K562 (cell line): Measurements from ENCODE around the gene RAB7A. TPM values are rescaled to one million over a fixed set of nuclear protein-coding genes. Genes with fewer than 3 reads are reported as not detected.

ENCODE experiments used
- GATAD2B ChIP-seq: fragments of 450-650 bp; IDR thresholded peaks from 2 replicates; pipeline ENCODE4 v1.6.1; 2017; ENCODE audit warnings: mild to moderate bottlenecking, borderline replicate concordance
- HIVEP1 ChIP-seq: fragments of 250-450 bp; sonication (Bioruptor Pico); IDR thresholded peaks from 2 replicates; pipeline ENCODE4 v1.4.0; 2020; ENCODE audit warnings: mild to moderate bottlenecking
- ILF3 ChIP-seq: fragments of 450-650 bp; IDR thresholded peaks from 2 replicates; pipeline ENCODE4 v1.6.1; 2018; ENCODE audit warnings: antibody characterized with exemption, mild to moderate bottlenecking, moderate library complexity, borderline replicate concordance
- PYGO2 ChIP-seq: fragments of 450-650 bp; IDR thresholded peaks from 2 replicates; pipeline ENCODE4 v1.6.1; 2016; ENCODE audit warnings: mild to moderate bottlenecking, missing genetic modification characterization, moderate library complexity, missing compliant biosample characterization
- ZC3H4 ChIP-seq: sonication (generic); formaldehyde crosslinking; IDR thresholded peaks from 2 replicates; pipeline ENCODE4 v1.9.0; 2021; ENCODE audit warnings: missing genetic modification reagents, borderline replicate concordance
- ZNF583 ChIP-seq: fragments of 250-450 bp; sonication (Bioruptor Pico); IDR thresholded peaks from 2 replicates; pipeline ENCODE4 v1.4.0; 2020
- ZNF740 ChIP-seq, 3 experiments: fragments of 200-800 bp in 1 of 3; sonication (Bioruptor generic) in 1 of 3; sonication (generic) in 1 of 3; formaldehyde crosslinking in 1 of 3; IDR thresholded peaks; 2 replicates each; pipeline versions ENCODE4 v1.6.1 to v1.8.0; 2016 to 2022; ENCODE audit warnings: mild to moderate bottlenecking in 2 of 3, missing compliant biosample characterization in 2 of 3, missing genetic modification characterization in 2 of 3, missing genetic modification reagents in 1 of 3
- ZNF77 ChIP-seq: fragments of 250-450 bp; sonication (Bioruptor Pico); IDR thresholded peaks from 2 replicates; pipeline ENCODE4 v1.5.0; 2020
- polyA plus RNA-seq, 8 experiments: library from polyadenylated mRNA; depleted of rRNA in 4 of 8; stranded (reverse) in 5 of 8; unstranded in 3 of 8; fragments of >200 nt; fragmentation: Nextera tagmentation in 2 of 8; fragmentation: Illumina TruSeq in 1 of 8; extraction: Ambion mirVana in 2 of 8; extraction: Trizol in 1 of 8; gene quantifications; 2 replicates each; pipeline versions ENCODE4 v1.2.1 to v1.2.3, GENCODE V29; 2011 to 2014; ENCODE audit warnings: inconsistent platforms in 1 of 8, missing spikeins in 1 of 8
- total RNA-seq, 7 experiments: library from RNA; depleted of rRNA in 6 of 7; stranded (reverse); fragments of >200 nt in 6 of 7; fragmentation: Illumina TruSeq in 2 of 7; extraction: Trizol in 2 of 7; gene quantifications; 2 replicates each; pipeline versions ENCODE4 v1.2.1 to v1.2.3, GENCODE V29; 2011 to 2021; ENCODE audit warnings: low replicate concordance in 1 of 7
- TF ChIP-seq, protein P1 (sequence below): fragments of 450-650 bp; formaldehyde crosslinking; IDR thresholded peaks from 2 replicates; pipeline ENCODE4 v1.4.0; 2020; ENCODE audit warnings: mild to moderate bottlenecking, mixed read lengths
- TF ChIP-seq, protein P2 (sequence below): IDR thresholded peaks from 2 replicates; pipeline ENCODE4 v1.6.1; 2011; ENCODE audit not compliant: insufficient read length; ENCODE audit errors: extremely low read depth
- TF ChIP-seq, protein P3 (sequence below), 2 experiments: fragments of 450-650 bp in 1 of 2; sonication (generic) in 1 of 2; formaldehyde crosslinking in 1 of 2; IDR thresholded peaks; 2 replicates each; pipeline versions ENCODE4 v1.7.1 to v1.9.0; 2016 to 2022; ENCODE audit warnings: inconsistent platforms in 1 of 2, mild to moderate bottlenecking in 1 of 2, missing genetic modification reagents in 1 of 2

Gene RAB7A
- total and polyA plus RNA-seq, 9 of the 15 experiments (the other 6 are each of a cell fraction or from before 2014, with no cell fraction given): 30.9 to 204 (median 72.8) TPM

GRCh38 chr3:128726023-128727016 lies at the start of gene RAB7A (continued):
- TF ChIP-seq ZNF77 (CRISPR knock-in tag): no peak
- TF ChIP-seq GATAD2B: peak; percentile 55; the same call in 1 of the 2 replicates
- TF ChIP-seq ZNF740 (CRISPR knock-in tag; IDR thresholded peaks at IDR 0.05): peak; percentile 90
- 0 out of 4 replicates have a peak, but pooled peaks of 1 of the 2 experiments have one; percentile 29 for TF ChIP-seq ZNF740 (tag; IDR thresholded peaks at IDR 0.05)
- 0 out of 2 replicates have a peak, but pooled peaks have one; percentile 42 for TF ChIP-seq ZNF583
- TF ChIP-seq HIVEP1 (CRISPR knock-in tag): no peak
- TF ChIP-seq PYGO2: no peak
- TF ChIP-seq, protein P1, sequence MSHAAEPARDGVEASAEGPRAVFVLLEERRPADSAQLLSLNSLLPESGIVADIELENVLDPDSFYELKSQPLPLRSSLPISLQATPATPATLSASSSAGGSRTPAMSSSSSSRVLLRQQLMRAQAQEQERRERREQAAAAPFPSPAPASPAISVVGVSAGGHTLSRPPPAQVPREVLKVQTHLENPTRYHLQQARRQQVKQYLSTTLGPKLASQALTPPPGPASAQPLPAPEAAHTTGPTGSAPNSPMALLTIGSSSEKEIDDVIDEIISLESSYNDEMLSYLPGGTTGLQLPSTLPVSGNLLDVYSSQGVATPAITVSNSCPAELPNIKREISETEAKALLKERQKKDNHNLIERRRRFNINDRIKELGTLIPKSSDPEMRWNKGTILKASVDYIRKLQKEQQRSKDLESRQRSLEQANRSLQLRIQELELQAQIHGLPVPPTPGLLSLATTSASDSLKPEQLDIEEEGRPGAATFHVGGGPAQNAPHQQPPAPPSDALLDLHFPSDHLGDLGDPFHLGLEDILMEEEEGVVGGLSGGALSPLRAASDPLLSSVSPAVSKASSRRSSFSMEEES: peak; percentile 86
- TF ChIP-seq, protein P2, sequence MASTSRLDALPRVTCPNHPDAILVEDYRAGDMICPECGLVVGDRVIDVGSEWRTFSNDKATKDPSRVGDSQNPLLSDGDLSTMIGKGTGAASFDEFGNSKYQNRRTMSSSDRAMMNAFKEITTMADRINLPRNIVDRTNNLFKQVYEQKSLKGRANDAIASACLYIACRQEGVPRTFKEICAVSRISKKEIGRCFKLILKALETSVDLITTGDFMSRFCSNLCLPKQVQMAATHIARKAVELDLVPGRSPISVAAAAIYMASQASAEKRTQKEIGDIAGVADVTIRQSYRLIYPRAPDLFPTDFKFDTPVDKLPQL: no peak
- TF ChIP-seq, protein P3, sequence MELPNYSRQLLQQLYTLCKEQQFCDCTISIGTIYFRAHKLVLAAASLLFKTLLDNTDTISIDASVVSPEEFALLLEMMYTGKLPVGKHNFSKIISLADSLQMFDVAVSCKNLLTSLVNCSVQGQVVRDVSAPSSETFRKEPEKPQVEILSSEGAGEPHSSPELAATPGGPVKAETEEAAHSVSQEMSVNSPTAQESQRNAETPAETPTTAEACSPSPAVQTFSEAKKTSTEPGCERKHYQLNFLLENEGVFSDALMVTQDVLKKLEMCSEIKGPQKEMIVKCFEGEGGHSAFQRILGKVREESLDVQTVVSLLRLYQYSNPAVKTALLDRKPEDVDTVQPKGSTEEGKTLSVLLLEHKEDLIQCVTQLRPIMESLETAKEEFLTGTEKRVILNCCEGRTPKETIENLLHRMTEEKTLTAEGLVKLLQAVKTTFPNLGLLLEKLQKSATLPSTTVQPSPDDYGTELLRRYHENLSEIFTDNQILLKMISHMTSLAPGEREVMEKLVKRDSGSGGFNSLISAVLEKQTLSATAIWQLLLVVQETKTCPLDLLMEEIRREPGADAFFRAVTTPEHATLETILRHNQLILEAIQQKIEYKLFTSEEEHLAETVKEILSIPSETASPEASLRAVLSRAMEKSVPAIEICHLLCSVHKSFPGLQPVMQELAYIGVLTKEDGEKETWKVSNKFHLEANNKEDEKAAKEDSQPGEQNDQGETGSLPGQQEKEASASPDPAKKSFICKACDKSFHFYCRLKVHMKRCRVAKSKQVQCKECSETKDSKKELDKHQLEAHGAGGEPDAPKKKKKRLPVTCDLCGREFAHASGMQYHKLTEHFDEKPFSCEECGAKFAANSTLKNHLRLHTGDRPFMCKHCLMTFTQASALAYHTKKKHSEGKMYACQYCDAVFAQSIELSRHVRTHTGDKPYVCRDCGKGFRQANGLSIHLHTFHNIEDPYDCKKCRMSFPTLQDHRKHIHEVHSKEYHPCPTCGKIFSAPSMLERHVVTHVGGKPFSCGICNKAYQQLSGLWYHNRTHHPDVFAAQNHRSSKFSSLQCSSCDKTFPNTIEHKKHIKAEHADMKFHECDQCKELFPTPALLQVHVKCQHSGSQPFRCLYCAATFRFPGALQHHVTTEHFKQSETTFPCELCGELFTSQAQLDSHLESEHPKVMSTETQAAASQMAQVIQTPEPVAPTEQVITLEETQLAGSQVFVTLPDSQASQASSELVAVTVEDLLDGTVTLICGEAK (IDR thresholded peaks at IDR 0.05): peak; percentile 92
- TF ChIP-seq, protein P3 (CRISPR knock-in tag; IDR thresholded peaks at IDR 0.05): no peak
- TF ChIP-seq ILF3: no peak
- TF ChIP-seq ZC3H4 (CRISPR knock-in tag): no peak
